ENCODE data around the gene CLOCK. TPM values are rescaled to one million over a fixed set of nuclear protein-coding genes. Genes with fewer than 3 reads are reported as not detected.
A peak's percentile ranks its signal among the peaks of the same experiment; 100 is the strongest.

The CLOCK gene
- total RNA-seq, 1 experiment from 2014 or later: 9.5 TPM

DNA sequence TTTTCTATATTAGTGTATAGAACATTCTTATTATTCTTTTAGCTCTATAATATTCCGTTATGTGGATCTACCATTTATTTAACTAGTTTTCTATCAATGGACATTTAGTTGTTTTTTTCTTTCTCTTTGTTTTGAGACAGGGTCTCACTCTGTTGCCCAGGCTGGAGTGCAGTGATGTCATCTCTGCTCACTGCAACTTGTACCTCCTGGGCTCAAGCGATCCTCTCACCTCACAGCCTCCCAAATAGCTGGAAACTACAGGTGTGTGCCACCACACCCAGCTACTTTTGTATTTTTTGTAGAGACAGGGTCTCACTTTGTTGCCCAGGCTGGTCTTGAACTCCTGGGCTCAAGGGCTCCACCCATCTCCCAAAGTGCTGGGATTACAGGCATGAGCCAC, 140.2 kb downstream of the CLOCK start:
- no peak overlapping the region for H3K4me3 Mint-ChIP-seq (ENCODE audit: unreplicated experiment)
- POLR2A ChIA-PET: no interaction called here
- no peaks in the 10 kb centered on the region for H3K9me3 ChIP-seq
- H3K4me1 Mint-ChIP-seq (ENCODE audit: low read depth, unreplicated experiment): peaks cover 40% of the 10 kb centered on the region
- CTCF ChIA-PET: no interaction called here
- BruUV-seq (replicated peaks): no TSS peak
- H3K27me3 Mint-ChIP-seq (ENCODE audit: insufficient read depth, unreplicated experiment): no peaks in the 10 kb centered on the region
- intact Hi-C loops (cut with micrococcal nuclease; ENCODE audit: unreplicated experiment): no loop called here
- H3K9me3 Mint-ChIP-seq (ENCODE audit: unreplicated experiment): no peaks in the 10 kb centered on the region
- peaks cover 30% of the 10 kb centered on the region for H3K4me1 ChIP-seq
- TF ChIP-seq, protein P1, sequence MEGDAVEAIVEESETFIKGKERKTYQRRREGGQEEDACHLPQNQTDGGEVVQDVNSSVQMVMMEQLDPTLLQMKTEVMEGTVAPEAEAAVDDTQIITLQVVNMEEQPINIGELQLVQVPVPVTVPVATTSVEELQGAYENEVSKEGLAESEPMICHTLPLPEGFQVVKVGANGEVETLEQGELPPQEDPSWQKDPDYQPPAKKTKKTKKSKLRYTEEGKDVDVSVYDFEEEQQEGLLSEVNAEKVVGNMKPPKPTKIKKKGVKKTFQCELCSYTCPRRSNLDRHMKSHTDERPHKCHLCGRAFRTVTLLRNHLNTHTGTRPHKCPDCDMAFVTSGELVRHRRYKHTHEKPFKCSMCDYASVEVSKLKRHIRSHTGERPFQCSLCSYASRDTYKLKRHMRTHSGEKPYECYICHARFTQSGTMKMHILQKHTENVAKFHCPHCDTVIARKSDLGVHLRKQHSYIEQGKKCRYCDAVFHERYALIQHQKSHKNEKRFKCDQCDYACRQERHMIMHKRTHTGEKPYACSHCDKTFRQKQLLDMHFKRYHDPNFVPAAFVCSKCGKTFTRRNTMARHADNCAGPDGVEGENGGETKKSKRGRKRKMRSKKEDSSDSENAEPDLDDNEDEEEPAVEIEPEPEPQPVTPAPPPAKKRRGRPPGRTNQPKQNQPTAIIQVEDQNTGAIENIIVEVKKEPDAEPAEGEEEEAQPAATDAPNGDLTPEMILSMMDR (IDR thresholded peaks at IDR 0.05; ENCODE audit: insufficient read depth in 1 of 2, low read depth in 1 of 2, low read length in 1 of 2, severe bottlenecking in 1 of 2, unreplicated experiment in 1 of 2): no peak
- no peak for DNase-seq
- H3K36me3 Mint-ChIP-seq (ENCODE audit: insufficient read depth, unreplicated experiment): peaks cover 56% of the 10 kb centered on the region
- no peak overlapping the region for H3K4me3 ChIP-seq (ENCODE audit: low read depth, low read length)
- H3K27ac Mint-ChIP-seq (ENCODE audit: unreplicated experiment): peak overlapping the region; percentile 72
- no peaks in the 10 kb centered on the region for H3K36me3 ChIP-seq (ENCODE audit: control insufficient read depth, insufficient read depth, low read length)
- no peaks in the 10 kb centered on the region for H3K27me3 ChIP-seq (replicated peaks; ENCODE audit: control insufficient read depth, insufficient read depth, low read length)

DNA sequence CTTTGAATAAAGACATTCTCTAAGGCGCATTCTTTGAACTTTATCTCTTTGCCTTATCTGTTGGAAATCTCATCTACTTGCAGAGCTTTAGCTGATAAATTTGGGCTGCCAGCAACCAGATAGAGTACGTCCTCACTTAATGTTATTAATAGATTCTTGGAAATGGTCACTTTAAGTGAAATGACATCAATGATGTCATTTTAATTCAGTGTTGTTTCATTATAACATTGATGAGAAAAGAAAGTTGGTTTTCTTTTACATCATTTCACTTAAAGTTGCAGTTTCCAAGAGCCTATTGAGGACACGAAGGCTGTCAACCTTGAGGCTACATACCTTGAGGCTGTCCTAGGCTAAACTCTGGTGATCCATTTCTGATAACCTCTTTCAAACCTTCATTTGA, 141.6 kb downstream of the CLOCK start:
- TF ChIP-seq, protein P1 (IDR thresholded peaks at IDR 0.05; ENCODE audit: insufficient read depth in 1 of 2, low read depth in 1 of 2, low read length in 1 of 2, severe bottlenecking in 1 of 2, unreplicated experiment in 1 of 2): no peak

DNA sequence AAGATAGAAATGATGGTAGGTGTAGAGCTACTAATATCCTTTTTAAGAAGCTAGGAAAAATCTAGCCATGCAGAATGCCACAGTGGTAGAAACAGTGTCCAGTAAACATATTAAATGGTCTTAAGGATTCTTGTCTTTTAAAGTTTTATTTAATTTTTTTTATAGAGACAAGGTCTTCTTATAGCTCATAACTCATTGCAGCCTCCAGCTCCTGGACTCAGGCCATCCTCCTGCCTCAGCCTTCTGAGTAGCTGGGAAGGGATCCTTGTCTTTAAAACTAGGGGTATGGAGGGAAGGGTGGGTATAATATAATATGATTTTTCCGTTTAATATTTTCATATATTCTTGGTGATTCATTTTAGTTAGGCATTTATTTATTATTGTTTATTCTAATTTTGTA, 147.1 kb downstream of the CLOCK start:
- Histone ChIP-seq H3K4me1 (peaks cover 19% of the 10 kb centered on the region; the same call in 1 of the 2 replicates), H3K27me3 (replicated peaks; ENCODE audit: control insufficient read depth, insufficient read depth, low read length) (no peaks in the 10 kb centered on the region), H3K36me3 (ENCODE audit: control insufficient read depth, insufficient read depth, low read length) (no peaks in the 10 kb centered on the region), H3K9me3 (no peaks in the 10 kb centered on the region), H3K4me3 (ENCODE audit: low read depth, low read length) (no peak overlapping the region)
- TF ChIP-seq, protein P1 (IDR thresholded peaks at IDR 0.05; ENCODE audit: insufficient read depth in 1 of 2, low read depth in 1 of 2, low read length in 1 of 2, severe bottlenecking in 1 of 2, unreplicated experiment in 1 of 2): no peak
- DNase-seq: no peak
- Mint-ChIP-seq H3K27me3 (ENCODE audit: insufficient read depth, unreplicated experiment) (no peaks in the 10 kb centered on the region), H3K27ac (ENCODE audit: unreplicated experiment) (peak overlapping the region; percentile 91), H3K36me3 (ENCODE audit: insufficient read depth, unreplicated experiment) (peaks cover 68% of the 10 kb centered on the region), H3K4me1 (ENCODE audit: low read depth, unreplicated experiment) (peaks cover 31% of the 10 kb centered on the region), H3K4me3 (ENCODE audit: unreplicated experiment) (peak overlapping the region; percentile 91), H3K9me3 (ENCODE audit: unreplicated experiment) (no peaks in the 10 kb centered on the region)
- ChIA-PET POLR2A (interaction anchor here (0.6 kb wide), 1 partner anchor 39 kb away, joined by 8 read pairs; no protein-coding TSS in a partner anchor), CTCF (no interaction called here)
- no TSS peak for BruUV-seq (replicated peaks)
- intact Hi-C loops (cut with micrococcal nuclease; ENCODE audit: unreplicated experiment): no loop called here

More for the DNA sequence above, 141.6 kb downstream of the CLOCK start:
- no TSS peak for BruUV-seq (replicated peaks)
- Mint-ChIP-seq H3K27me3 (ENCODE audit: insufficient read depth, unreplicated experiment) (no peaks in the 10 kb centered on the region), H3K9me3 (ENCODE audit: unreplicated experiment) (no peaks in the 10 kb centered on the region), H3K4me1 (ENCODE audit: low read depth, unreplicated experiment) (peaks cover 37% of the 10 kb centered on the region), H3K36me3 (ENCODE audit: insufficient read depth, unreplicated experiment) (peaks cover 65% of the 10 kb centered on the region), H3K27ac (ENCODE audit: unreplicated experiment) (peak overlapping the region; percentile 44), H3K4me3 (ENCODE audit: unreplicated experiment) (peak overlapping the region; percentile 13)
- Histone ChIP-seq H3K36me3 (ENCODE audit: control insufficient read depth, insufficient read depth, low read length) (no peaks in the 10 kb centered on the region), H3K27me3 (replicated peaks; ENCODE audit: control insufficient read depth, insufficient read depth, low read length) (no peaks in the 10 kb centered on the region), H3K9me3 (no peaks in the 10 kb centered on the region), H3K4me3 (ENCODE audit: low read depth, low read length) (no peak overlapping the region), H3K4me1 (peaks cover 35% of the 10 kb centered on the region)
- intact Hi-C loops (cut with micrococcal nuclease; ENCODE audit: unreplicated experiment): loop anchor here (1.0 to 2.0 kb wide), 2 partner anchors 10 to 58 kb away; partner anchors contain the start of genes SRD5A3 and TMEM165
- CTCF ChIA-PET: no interaction called here
- peak in 1 of 2 experiments; percentile 35 for DNase-seq
- POLR2A ChIA-PET: interaction anchor here (0.6 kb wide), 1 partner anchor 1828 kb away, joined by 3 read pairs; no protein-coding TSS in a partner anchor
